GM23338 (cell line): ENCODE results near the gene FUT8. TPM values are rescaled to one million over a fixed set of nuclear protein-coding genes. Genes with fewer than 3 reads are reported as not detected.

Source experiments
- ATAC-seq: fragments of 200-7000 bp; cut with Tn5 transposase; 3 replicates; pipeline ENCODE4 v1.9.1; 2020
- DNase-seq: peaks from one replicate; pipeline ENCODE4 v3.0.0-alpha.2; 2015; ENCODE audit warnings: low spot score
- H2AFZ ChIP-seq: fragments of 200-600 bp; sonication (generic); 2 replicates; pipeline ENCODE4 v1.8.0; 2016; ENCODE audit warnings: antibody characterized with exemption, mild to moderate bottlenecking, moderate library complexity
- H3F3A ChIP-seq: fragments of 200-600 bp; sonication (generic); replicated peaks from 2 replicates; pipeline ENCODE4 v1.8.0; 2017; ENCODE audit warnings: antibody characterized with exemption, mixed run types, low read depth
- H3K27ac ChIP-seq: fragments of 200-600 bp; sonication (generic); 2 replicates; pipeline ENCODE4 v1.6.1; 2016; ENCODE audit warnings: low read depth
- H3K27me3 ChIP-seq: fragments of 200-600 bp; sonication (generic); 2 replicates; pipeline ENCODE4 v1.8.0; 2016; ENCODE audit warnings: mild to moderate bottlenecking, mixed run types, moderate library complexity; ENCODE audit not compliant: insufficient read depth
- H3K36me3 ChIP-seq: fragments of 200-600 bp; sonication (generic); 2 replicates; pipeline ENCODE4 v1.8.0; 2016; ENCODE audit warnings: mild to moderate bottlenecking; ENCODE audit not compliant: insufficient read depth
- H3K4me1 ChIP-seq: fragments of 200-600 bp; sonication (generic); 2 replicates; pipeline ENCODE4 v1.8.0; 2016; ENCODE audit warnings: mild to moderate bottlenecking, moderate library complexity; ENCODE audit not compliant: insufficient read depth
- H3K4me2 ChIP-seq: fragments of 200-600 bp; sonication (generic); 2 replicates; pipeline ENCODE4 v1.7.1; 2017; ENCODE audit warnings: mixed run types
- H3K4me3 ChIP-seq: fragments of 200-600 bp; sonication (generic); 2 replicates; pipeline ENCODE4 v1.6.1; 2016; ENCODE audit warnings: mixed run types
- H3K79me2 ChIP-seq: fragments of 200-600 bp; sonication (generic); replicated peaks from 2 replicates; pipeline ENCODE4 v1.8.0; 2017; ENCODE audit warnings: mild to moderate bottlenecking; ENCODE audit not compliant: insufficient read depth
- H3K9me2 ChIP-seq: fragments of 200-600 bp; sonication (generic); 2 replicates; pipeline ENCODE4 v1.8.0; 2017; ENCODE audit not compliant: insufficient read depth
- H4K20me1 ChIP-seq: fragments of 200-600 bp; sonication (generic); replicated peaks from 2 replicates; pipeline ENCODE4 v1.8.0; 2017; ENCODE audit warnings: mild to moderate bottlenecking; ENCODE audit not compliant: insufficient read depth
- H3K27ac Mint-ChIP-seq: 2 replicates; pipeline ENCODE4 v1.8.0; 2020; ENCODE audit warnings: inconsistent platforms, mild to moderate bottlenecking, moderate library complexity, mixed read lengths
- H3K27me3 Mint-ChIP-seq: 3 replicates; pipeline ENCODE4 v1.8.0; 2022; ENCODE audit warnings: low read depth, mild to moderate bottlenecking, moderate library complexity, mixed read lengths, inconsistent platforms; ENCODE audit not compliant: insufficient read depth, poor library complexity
- H3K36me3 Mint-ChIP-seq: 3 replicates; pipeline ENCODE4 v1.8.0; 2021; ENCODE audit warnings: low read depth, mild to moderate bottlenecking, inconsistent platforms, moderate library complexity, mixed read lengths
- H3K4me1 Mint-ChIP-seq: 3 replicates; pipeline ENCODE4 v1.8.0; 2020; ENCODE audit warnings: mild to moderate bottlenecking, inconsistent platforms, mixed read lengths
- H3K4me3 Mint-ChIP-seq: 3 replicates; pipeline ENCODE4 v1.8.0; 2021; ENCODE audit warnings: moderate library complexity, mild to moderate bottlenecking, inconsistent platforms, mixed read lengths
- H3K9me3 Mint-ChIP-seq: 3 replicates; pipeline ENCODE4 v1.8.0; 2020; ENCODE audit warnings: moderate library complexity, mild to moderate bottlenecking, inconsistent platforms, mixed read lengths
- CREB1 ChIP-seq: fragments of 250-450 bp; sonication (Bioruptor Pico); IDR thresholded peaks from 2 replicates; pipeline ENCODE4 v1.5.0; 2020; ENCODE audit warnings: low read depth, mild to moderate bottlenecking, moderate library complexity
- EZH2 ChIP-seq: fragments of 200-600 bp; sonication (generic); IDR thresholded peaks from one replicate; pipeline ENCODE4 v1.8.0; 2017; ENCODE audit warnings: antibody characterized with exemption, mild to moderate bottlenecking, low read depth; ENCODE audit not compliant: unreplicated experiment
- EZH2phosphoT487 ChIP-seq: fragments of 200-600 bp; sonication (generic); IDR thresholded peaks from one replicate; pipeline ENCODE4 v1.8.1; 2018; ENCODE audit warnings: antibody characterized with exemption; ENCODE audit not compliant: unreplicated experiment
- JUNB ChIP-seq: IDR thresholded peaks from one replicate; pipeline ENCODE4 v1.6.1; 2016; ENCODE audit warnings: antibody characterized with exemption; ENCODE audit not compliant: unreplicated experiment
- POLR2AphosphoS5 ChIP-seq: IDR thresholded peaks from 2 replicates; pipeline ENCODE4 v1.6.1; 2016; ENCODE audit warnings: antibody characterized with exemption, low read depth
- STAT1 ChIP-seq: IDR thresholded peaks from one replicate; pipeline ENCODE4 v1.6.1; 2016; ENCODE audit warnings: antibody characterized with exemption; ENCODE audit not compliant: unreplicated experiment
- ZNF114 ChIP-seq: fragments of 250-450 bp; sonication (Bioruptor Pico); IDR thresholded peaks from 2 replicates; pipeline ENCODE4 v1.5.0; 2020; ENCODE audit warnings: mild to moderate bottlenecking, moderate library complexity
- ZNF331 ChIP-seq: fragments of 250-450 bp; sonication (Bioruptor Pico); IDR thresholded peaks from 2 replicates; pipeline ENCODE4 v1.5.0; 2020; ENCODE audit warnings: low read depth, mild to moderate bottlenecking, moderate library complexity
- polyA plus RNA-seq: library from polyadenylated mRNA; unstranded; fragments of >200 nt; fragmentation: Nextera tagmentation; extraction: Ambion mirVana; gene quantifications from 2 replicates; pipeline ENCODE4 v1.2.1, GENCODE V29; 2016
- total RNA-seq: library from RNA; depleted of rRNA; stranded (reverse); fragments of >200 nt; shearing (Covaris generic); gene quantifications from 2 replicates; pipeline ENCODE4 v1.2.3, GENCODE V29; 2014
- TF ChIP-seq, protein P1 (sequence below): IDR thresholded peaks from one replicate; pipeline ENCODE4 v1.6.1; 2018; ENCODE audit warnings: antibody characterized with exemption; ENCODE audit not compliant: unreplicated experiment
- TF ChIP-seq, protein P2 (sequence below), 2 experiments: fragments of 200-600 bp in 1 of 2; sonication (generic) in 1 of 2; conservative IDR thresholded peaks; 2 replicates each; pipeline versions ENCODE4 v1.5.1 to v1.6.1; 2016 to 2017; ENCODE audit warnings: antibody characterized with exemption in 2 of 2, low read depth in 2 of 2, mild to moderate bottlenecking in 2 of 2, moderate library complexity in 1 of 2
- TF ChIP-seq, protein P3 (sequence below): fragments of 250-450 bp; sonication (Bioruptor Pico); IDR thresholded peaks from 2 replicates; pipeline ENCODE4 v1.5.0; 2020; ENCODE audit warnings: mild to moderate bottlenecking, moderate library complexity
- TF ChIP-seq, protein P4 (sequence below): IDR thresholded peaks from 2 replicates; pipeline ENCODE4 v1.6.1; 2016; ENCODE audit warnings: antibody characterized with exemption

Gene FUT8
- total and polyA plus RNA-seq, 2 experiments from 2014 or later = 8.2 to 23.2 TPM

DNA sequence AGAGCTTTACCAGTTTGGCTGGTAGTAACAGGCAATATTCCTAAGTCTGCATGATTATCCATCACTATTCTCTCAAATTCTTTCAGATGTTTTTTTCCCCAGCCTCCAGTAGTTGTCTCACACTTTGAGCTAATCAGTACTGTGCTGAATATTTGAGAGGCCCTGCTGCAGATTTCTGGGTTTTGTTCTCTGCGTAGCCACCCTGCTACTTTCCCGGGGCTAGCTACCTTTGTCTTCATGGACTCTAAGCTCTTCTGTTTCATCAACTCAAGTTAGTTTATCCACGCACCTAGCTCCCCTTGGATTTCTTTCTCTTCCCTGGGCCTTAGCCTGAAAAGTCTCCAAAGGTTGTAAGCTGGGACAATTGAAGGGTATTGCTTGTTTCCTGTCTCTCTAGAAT is 73.0 kb downstream of the FUT8 start:
- H3K4me3 ChIP-seq = no peak overlapping the region
- Mint-ChIP-seq H3K27me3 (peaks cover 2% of the 10 kb centered on the region), H3K27ac (peak overlapping the region; percentile 71), H3K9me3 (no peaks in the 10 kb centered on the region), H3K4me3 (no peak overlapping the region), H3K36me3 (0 out of 3 replicates have a peak, but pooled peaks cover 5% of the 10 kb centered on the region), H3K4me1 (peaks cover 67% of the 10 kb centered on the region)
- no peak for TF ChIP-seq EZH2
- no peak for TF ChIP-seq EZH2phosphoT487
- TF ChIP-seq ZNF114 (CRISPR knock-in tag) = no peak
- no peak for TF ChIP-seq POLR2AphosphoS5
- TF ChIP-seq JUNB = no peak
- no peak for TF ChIP-seq CREB1
- no peak for TF ChIP-seq STAT1
- TF ChIP-seq, protein P1, sequence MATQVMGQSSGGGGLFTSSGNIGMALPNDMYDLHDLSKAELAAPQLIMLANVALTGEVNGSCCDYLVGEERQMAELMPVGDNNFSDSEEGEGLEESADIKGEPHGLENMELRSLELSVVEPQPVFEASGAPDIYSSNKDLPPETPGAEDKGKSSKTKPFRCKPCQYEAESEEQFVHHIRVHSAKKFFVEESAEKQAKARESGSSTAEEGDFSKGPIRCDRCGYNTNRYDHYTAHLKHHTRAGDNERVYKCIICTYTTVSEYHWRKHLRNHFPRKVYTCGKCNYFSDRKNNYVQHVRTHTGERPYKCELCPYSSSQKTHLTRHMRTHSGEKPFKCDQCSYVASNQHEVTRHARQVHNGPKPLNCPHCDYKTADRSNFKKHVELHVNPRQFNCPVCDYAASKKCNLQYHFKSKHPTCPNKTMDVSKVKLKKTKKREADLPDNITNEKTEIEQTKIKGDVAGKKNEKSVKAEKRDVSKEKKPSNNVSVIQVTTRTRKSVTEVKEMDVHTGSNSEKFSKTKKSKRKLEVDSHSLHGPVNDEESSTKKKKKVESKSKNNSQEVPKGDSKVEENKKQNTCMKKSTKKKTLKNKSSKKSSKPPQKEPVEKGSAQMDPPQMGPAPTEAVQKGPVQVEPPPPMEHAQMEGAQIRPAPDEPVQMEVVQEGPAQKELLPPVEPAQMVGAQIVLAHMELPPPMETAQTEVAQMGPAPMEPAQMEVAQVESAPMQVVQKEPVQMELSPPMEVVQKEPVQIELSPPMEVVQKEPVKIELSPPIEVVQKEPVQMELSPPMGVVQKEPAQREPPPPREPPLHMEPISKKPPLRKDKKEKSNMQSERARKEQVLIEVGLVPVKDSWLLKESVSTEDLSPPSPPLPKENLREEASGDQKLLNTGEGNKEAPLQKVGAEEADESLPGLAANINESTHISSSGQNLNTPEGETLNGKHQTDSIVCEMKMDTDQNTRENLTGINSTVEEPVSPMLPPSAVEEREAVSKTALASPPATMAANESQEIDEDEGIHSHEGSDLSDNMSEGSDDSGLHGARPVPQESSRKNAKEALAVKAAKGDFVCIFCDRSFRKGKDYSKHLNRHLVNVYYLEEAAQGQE = no peak
- no peak for TF ChIP-seq ZNF331 (CRISPR knock-in tag)
- TF ChIP-seq, protein P2, sequence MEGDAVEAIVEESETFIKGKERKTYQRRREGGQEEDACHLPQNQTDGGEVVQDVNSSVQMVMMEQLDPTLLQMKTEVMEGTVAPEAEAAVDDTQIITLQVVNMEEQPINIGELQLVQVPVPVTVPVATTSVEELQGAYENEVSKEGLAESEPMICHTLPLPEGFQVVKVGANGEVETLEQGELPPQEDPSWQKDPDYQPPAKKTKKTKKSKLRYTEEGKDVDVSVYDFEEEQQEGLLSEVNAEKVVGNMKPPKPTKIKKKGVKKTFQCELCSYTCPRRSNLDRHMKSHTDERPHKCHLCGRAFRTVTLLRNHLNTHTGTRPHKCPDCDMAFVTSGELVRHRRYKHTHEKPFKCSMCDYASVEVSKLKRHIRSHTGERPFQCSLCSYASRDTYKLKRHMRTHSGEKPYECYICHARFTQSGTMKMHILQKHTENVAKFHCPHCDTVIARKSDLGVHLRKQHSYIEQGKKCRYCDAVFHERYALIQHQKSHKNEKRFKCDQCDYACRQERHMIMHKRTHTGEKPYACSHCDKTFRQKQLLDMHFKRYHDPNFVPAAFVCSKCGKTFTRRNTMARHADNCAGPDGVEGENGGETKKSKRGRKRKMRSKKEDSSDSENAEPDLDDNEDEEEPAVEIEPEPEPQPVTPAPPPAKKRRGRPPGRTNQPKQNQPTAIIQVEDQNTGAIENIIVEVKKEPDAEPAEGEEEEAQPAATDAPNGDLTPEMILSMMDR (conservative IDR thresholded peaks at IDR 0.05; ENCODE audit: low read depth in 2 of 2) = no peak
- TF ChIP-seq, protein P3, sequence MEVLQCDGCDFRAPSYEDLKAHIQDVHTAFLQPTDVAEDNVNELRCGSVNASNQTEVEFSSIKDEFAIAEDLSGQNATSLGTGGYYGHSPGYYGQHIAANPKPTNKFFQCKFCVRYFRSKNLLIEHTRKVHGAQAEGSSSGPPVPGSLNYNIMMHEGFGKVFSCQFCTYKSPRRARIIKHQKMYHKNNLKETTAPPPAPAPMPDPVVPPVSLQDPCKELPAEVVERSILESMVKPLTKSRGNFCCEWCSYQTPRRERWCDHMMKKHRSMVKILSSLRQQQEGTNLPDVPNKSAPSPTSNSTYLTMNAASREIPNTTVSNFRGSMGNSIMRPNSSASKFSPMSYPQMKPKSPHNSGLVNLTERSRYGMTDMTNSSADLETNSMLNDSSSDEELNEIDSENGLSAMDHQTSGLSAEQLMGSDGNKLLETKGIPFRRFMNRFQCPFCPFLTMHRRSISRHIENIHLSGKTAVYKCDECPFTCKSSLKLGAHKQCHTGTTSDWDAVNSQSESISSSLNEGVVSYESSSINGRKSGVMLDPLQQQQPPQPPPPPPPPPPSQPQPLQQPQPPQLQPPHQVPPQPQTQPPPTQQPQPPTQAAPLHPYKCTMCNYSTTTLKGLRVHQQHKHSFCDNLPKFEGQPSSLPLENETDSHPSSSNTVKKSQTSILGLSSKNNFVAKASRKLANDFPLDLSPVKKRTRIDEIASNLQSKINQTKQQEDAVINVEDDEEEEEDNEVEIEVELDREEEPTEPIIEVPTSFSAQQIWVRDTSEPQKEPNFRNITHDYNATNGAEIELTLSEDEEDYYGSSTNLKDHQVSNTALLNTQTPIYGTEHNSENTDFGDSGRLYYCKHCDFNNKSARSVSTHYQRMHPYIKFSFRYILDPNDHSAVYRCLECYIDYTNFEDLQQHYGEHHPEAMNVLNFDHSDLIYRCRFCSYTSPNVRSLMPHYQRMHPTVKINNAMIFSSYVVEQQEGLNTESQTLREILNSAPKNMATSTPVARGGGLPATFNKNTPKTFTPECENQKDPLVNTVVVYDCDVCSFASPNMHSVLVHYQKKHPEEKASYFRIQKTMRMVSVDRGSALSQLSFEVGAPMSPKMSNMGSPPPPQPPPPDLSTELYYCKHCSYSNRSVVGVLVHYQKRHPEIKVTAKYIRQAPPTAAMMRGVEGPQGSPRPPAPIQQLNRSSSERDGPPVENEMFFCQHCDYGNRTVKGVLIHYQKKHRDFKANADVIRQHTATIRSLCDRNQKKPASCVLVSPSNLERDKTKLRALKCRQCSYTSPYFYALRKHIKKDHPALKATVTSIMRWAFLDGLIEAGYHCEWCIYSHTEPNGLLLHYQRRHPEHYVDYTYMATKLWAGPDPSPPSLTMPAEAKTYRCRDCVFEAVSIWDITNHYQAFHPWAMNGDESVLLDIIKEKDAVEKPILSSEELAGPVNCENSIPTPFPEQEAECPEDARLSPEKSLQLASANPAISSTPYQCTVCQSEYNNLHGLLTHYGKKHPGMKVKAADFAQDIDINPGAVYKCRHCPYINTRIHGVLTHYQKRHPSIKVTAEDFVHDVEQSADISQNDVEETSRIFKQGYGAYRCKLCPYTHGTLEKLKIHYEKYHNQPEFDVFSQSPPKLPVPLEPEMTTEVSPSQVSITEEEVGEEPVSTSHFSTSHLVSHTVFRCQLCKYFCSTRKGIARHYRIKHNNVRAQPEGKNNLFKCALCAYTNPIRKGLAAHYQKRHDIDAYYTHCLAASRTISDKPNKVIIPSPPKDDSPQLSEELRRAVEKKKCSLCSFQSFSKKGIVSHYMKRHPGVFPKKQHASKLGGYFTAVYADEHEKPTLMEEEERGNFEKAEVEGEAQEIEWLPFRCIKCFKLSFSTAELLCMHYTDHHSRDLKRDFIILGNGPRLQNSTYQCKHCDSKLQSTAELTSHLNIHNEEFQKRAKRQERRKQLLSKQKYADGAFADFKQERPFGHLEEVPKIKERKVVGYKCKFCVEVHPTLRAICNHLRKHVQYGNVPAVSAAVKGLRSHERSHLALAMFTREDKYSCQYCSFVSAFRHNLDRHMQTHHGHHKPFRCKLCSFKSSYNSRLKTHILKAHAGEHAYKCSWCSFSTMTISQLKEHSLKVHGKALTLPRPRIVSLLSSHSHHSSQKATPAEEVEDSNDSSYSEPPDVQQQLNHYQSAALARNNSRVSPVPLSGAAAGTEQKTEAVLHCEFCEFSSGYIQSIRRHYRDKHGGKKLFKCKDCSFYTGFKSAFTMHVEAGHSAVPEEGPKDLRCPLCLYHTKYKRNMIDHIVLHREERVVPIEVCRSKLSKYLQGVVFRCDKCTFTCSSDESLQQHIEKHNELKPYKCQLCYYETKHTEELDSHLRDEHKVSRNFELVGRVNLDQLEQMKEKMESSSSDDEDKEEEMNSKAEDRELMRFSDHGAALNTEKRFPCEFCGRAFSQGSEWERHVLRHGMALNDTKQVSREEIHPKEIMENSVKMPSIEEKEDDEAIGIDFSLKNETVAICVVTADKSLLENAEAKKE (CRISPR knock-in tag) = no peak
- TF ChIP-seq, protein P4, sequence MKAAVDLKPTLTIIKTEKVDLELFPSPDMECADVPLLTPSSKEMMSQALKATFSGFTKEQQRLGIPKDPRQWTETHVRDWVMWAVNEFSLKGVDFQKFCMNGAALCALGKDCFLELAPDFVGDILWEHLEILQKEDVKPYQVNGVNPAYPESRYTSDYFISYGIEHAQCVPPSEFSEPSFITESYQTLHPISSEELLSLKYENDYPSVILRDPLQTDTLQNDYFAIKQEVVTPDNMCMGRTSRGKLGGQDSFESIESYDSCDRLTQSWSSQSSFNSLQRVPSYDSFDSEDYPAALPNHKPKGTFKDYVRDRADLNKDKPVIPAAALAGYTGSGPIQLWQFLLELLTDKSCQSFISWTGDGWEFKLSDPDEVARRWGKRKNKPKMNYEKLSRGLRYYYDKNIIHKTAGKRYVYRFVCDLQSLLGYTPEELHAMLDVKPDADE = no peak
- no peaks in the 10 kb centered on the region for H3K36me3 ChIP-seq
- no peak overlapping the region for H3K27ac ChIP-seq
- H2AFZ ChIP-seq = no peak overlapping the region
- H3K79me2 ChIP-seq = no peaks in the 10 kb centered on the region
- peak overlapping the region; percentile 19 for H3K4me2 ChIP-seq
- no peaks in the 10 kb centered on the region for H3K27me3 ChIP-seq
- H3K9me2 ChIP-seq = no peaks in the 10 kb centered on the region
- H3K4me1 ChIP-seq = peaks cover 38% of the 10 kb centered on the region; the same call in 1 of the 2 replicates
- H3F3A ChIP-seq = no peaks in the 10 kb centered on the region
- no peaks in the 10 kb centered on the region for H4K20me1 ChIP-seq
- DNase-seq (peak; percentile 25), ATAC-seq (peak; percentile 77)
